Measurements from ENCODE around the gene EFNA5.

EFNA5 gene

GRCh38 chr5:107331312-107331711 lies 339.4 kb downstream of the EFNA5 start:
- DNase-seq (ENCODE audit: low spot score): no peak
- H3K36me3 Mint-ChIP-seq (ENCODE audit: low read depth): no peaks in the 10 kb centered on the region
- H3K27ac Mint-ChIP-seq: no peak overlapping the region
- no peak overlapping the region for H3K4me3 Mint-ChIP-seq
- no peaks in the 10 kb centered on the region for H3K4me1 Mint-ChIP-seq (ENCODE audit: low read depth)
- peaks cover 5% of the 10 kb centered on the region for H3K27me3 Mint-ChIP-seq (ENCODE audit: low read depth)
- no peaks in the 10 kb centered on the region for H3K9me3 Mint-ChIP-seq

- Mint-ChIP-seq H3K27ac (no peak overlapping the region), H3K4me1 (ENCODE audit: low read depth) (no peaks in the 10 kb centered on the region), H3K4me3 (no peak overlapping the region), H3K27me3 (ENCODE audit: low read depth) (peaks cover 5% of the 10 kb centered on the region), H3K9me3 (no peaks in the 10 kb centered on the region), H3K36me3 (ENCODE audit: low read depth) (no peaks in the 10 kb centered on the region)
- DNase-seq (ENCODE audit: low spot score): no peak
These were observed 339.8 kb downstream of the EFNA5 start for GRCh38 chr5:107330903-107331302.

GRCh38 chr5:107329850-107330249 lies 340.9 kb downstream of the EFNA5 start:
- no peak for DNase-seq (ENCODE audit: low spot score)
- Mint-ChIP-seq H3K36me3 (ENCODE audit: low read depth) (no peaks in the 10 kb centered on the region), H3K4me3 (no peak overlapping the region), H3K27ac (no peak overlapping the region), H3K9me3 (no peaks in the 10 kb centered on the region), H3K27me3 (ENCODE audit: low read depth) (peaks cover 2% of the 10 kb centered on the region), H3K4me1 (ENCODE audit: low read depth) (no peaks in the 10 kb centered on the region)
